Hepatic stellate cell (primary cell): ENCODE measurements around the gene USP28.
"Not testable (repeated sequence)": the region's sequence is repeated elsewhere in the genome, so short reads cannot be mapped to it uniquely, and the experiment has no call there.

ENCODE experiments used
- DNase-seq: peaks from one replicate; pipeline ENCODE4 v3.0.0; 2011; ENCODE audit warnings: low spot score

The USP28 gene

DNA sequence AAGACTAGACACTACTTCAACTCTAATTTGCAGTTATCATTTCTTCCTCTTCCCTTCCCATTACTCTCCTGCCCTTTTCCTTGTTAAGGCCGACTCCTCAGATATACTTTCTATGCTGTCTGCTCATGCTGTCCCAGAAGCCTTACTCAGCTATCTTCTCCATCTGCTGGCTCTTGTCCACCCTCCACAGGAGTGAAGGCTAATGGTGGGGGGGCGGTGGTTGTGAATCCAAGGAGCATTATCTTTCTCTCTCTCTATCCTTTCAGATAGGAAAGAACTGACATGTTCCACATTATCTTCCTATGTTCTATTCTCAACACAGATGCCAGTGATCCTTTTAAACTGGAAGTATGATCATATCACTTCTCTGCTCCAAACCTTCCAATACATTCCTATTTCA is 37.4 kb downstream of the USP28 start:
- DNase-seq = no peak

DNA sequence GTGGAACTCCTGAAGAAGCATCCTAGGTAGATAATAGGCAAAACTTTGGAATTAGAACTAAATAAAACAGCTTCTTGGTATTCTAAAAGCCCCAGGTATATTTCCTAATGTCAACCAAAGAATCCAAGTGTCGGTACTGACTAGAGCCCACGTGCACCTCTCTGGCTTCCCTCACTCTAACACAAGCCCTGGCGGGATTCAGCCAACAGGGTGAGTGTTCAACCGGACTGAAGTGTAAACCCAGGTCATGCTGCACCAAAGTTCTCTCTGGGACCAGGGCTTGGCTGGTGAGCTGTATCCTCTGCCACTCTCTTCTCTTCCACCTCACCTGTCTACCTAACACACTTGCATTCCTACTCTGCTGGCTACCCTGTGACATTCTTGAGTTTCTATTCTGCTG is 40.1 kb downstream of the USP28 start:
- no peak for DNase-seq

DNA sequence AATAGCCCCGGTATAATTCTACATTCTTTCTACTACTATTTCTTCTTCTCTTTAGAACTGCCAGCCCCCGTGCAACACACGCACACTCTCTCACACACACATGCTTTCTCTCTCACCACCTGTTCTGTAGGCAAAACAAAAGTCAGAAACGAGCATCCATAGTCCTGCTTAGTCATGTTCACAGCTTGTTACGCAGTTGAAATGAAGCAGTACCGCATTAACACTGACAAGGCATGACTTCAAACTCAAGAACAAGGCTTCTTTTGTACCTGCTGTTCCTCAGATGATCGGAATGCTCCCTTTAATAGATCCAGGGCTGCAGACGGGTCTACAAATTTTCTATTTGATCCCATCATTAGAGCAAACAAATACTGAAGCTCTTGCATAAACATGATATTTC is 42.2 kb downstream of the USP28 start:
- DNase-seq = no peak

DNA sequence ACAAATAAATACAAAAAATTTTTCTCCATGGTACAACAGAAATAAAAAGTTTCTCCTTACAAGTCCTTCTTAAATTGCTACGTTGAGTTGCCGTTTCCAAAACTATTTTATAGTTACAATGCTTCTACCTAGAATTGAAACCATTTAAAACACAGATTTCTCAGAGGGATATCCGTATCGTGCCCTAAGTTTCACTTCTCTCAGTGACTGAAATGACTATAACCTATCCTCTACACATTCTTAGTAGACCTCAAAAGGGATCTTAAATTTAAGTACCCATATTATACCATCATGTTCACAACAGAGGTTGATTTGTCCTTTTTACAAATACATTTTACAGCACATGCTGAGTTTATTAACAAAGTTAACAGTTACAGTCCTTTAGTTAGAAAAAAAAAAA is 44.1 kb downstream of the USP28 start:
- DNase-seq = no peak

DNA sequence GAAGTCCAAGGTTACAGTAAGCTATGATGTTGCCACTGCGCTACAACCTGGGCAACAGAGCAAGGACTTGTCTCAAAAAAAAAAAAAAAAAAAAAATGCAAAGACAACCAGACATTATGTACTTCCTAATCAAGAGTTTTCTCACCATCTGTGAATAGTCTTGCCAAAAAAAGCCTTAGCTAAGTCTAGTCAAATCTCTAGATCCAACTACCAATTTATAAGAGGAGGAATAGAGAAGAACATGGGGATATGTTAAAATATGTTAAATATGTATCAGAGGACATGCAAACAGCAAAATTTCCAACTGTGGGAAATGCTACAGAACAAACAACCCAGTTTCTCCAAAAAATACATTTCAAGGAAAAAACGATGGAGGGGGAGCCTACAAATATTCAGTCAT is 45.6 kb downstream of the USP28 start:
- no peak for DNase-seq

DNA sequence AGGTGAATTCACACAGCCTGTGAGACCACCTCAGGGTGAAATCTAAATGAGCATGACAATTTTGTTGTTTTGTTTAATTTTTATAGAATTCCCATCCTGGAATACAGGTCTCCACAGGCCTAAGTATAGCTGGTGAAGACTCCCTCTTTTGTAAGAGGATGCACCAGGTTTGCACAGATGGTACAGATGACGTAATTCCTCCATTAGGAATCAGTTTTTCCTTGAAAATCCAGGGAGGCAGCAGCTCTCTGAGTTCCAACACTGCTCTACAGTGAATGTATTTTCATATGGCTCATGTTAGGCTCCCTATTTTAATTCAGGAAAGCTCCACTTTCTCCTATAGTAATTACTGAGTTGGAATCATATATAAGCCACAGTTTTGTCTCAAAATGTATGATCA is 47.2 kb downstream of the USP28 start:
- no peak for DNase-seq

DNA sequence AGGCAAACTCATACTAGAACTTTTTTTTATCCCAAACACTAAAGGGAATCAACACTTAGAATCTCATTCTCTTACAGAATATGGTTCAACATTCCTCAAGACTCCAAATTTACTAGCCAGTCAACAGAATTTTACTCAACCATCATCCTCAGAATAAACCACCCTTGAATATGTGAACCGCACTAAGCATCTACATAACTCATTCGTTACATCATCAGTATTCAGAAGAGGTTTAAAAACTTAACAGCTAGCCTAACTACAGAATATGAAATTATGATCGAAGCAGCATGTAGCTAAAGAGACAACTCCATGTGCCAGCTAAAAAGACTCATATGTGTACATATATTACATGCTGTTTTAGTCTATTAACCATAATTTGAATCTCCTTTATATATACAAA is 47.9 kb downstream of the USP28 start:
- no peak for DNase-seq

DNA sequence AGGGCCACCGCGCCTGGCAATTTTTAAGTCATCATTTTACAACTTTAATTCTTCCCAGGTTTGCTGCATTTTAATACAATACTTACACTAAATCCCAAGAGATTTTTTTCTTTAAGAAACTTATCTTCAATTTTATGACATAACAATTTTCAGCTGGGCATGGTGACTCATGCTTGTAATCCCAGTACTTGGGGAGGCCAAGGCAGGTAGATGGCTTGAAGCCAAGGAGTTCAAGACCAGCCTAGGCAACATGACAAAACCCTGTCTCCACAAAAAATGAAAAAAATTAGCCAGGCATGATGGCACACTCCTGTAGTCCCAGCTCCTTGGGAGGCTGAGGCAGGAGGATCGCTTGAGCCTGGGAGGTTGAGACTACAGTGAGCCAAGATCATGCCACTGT is 56.9 kb downstream of the USP28 start:
- no peak for DNase-seq

DNA sequence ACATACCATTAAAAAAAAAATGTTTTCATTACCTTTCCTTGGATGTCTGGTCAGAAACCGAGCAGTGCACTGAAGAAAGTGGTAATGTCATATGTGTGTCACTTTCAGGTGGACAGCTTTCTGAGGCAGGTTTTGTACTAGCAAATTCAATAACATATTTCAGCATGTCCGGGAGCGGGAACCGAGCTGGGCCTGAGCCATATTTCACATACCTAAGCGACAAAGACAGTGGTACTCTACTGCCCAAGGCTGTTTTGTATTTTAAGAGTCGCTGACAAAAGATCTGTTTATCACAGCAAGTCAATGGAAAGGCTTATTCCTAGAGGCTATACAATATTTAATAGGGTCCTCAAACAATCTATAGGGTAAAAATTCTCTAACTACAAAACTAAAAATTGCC is 57.7 kb downstream of the USP28 start:
- DNase-seq = no peak

DNA sequence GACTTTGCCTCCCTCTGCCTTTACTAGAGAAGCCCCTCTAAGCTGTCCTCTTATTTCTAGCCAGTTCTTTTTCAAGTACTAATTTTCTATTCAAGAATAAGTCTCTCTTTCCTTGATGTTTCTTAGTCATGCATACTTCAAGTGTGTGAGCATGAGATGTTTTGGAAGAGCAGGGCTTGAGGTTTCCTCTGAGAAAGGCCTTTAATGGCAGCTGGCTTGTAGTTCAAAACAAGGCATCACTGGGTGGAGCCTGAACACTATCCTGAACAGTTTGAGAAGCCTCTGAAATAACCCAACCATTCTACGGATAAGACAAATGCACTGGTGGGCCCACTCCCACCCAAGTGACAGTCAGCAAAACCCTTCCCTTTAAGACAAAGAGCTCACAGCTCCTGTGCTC is 58.2 kb downstream of the USP28 start:
- no peak for DNase-seq

DNA sequence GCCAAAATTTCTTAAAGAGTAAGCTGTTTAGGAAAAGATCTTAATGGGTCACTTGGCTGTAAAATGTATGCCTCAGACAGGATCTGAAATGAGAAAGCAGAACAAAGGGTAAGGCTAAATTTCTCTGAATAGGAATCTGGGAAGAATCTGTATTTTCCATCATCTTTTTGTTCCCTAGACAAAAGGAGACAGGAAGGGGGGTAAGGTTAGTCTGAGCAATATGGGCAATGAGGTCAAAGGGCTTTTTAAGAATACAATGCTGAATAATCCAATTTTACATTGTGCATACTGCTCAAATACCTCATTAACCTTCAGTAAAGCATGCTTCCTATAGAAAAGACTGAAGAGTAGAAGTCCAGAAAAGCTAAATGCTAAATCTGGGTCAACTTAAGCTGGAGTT is 61.2 kb downstream of the USP28 start:
- no peak for DNase-seq

DNA sequence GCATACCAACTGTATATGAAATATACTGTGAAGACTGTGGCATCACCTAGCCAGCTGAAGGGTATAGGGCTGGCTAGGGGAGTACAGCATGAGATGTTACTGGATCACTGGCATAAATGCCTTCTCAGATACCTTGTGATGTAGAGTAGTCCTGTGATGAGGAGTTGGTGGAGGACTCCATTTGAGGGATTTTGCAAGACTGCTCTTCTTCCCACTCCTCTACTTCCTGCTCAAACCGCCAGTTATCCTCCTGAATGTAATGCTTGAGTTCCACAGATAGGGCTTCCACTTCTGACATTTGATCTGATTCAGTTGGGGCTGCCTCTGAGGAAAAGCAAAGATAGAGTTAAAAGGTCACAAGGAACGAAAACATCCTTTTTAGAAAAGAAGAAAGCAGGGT is 66.4 kb downstream of the USP28 start:
- DNase-seq = no peak

DNA sequence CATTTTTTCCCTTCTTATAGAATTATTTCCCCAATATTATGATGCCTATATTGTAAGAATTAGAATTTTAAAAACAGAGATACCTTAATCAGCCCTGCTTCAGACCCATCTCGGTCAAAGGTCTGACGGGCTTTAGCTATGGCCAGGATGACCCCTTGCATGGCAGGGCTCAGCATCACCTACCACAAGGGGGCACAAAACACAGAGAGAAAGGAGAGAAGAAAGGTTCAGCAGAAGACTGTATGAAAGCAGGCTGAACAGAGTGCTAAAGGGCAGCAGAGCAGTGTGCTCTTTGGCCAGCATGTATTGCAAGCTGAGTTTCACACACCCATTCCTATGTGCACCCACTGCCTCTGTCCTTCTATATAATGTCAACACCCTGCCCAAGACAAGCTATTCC is 69.0 kb downstream of the USP28 start:
- DNase-seq = peak; percentile 12

DNA sequence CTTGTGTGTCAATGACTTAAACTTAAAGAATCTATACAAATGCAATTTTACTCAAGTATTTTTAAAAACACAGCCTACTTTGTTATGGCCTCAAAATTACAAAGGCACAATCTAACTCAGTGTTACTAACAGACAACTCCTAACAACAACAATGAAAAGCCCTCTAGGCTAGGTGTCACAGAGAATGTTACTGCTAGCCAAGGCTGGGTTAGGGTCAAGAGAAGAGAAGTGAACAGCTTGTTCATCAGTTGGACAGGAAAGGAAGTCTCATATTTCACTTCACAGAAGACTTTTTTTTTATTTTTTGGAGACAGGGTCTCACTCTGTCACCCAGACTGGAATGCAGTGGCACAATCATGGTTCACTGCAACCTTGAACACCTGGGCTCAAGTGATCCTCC is 69.7 kb downstream of the USP28 start:
- no peak for DNase-seq

DNA sequence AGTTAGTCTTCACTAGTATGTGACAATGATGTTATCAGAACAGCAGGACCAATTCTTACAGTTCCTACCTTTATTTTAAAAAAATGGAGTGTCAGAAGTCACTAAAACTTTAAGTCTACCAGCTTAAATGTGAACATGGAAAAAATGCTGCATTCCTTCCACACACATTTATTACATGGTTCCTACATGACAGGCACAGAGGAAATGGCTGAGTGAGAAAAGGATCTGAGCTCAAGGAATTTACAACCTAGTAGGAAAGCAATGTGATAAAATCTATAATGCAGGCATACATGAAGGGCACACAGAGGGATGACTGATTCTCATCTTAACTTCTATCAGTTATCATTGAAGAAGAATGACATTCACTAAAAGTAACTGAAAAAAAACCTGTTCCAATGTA is 72.8 kb downstream of the USP28 start:
- no peak for DNase-seq

DNA sequence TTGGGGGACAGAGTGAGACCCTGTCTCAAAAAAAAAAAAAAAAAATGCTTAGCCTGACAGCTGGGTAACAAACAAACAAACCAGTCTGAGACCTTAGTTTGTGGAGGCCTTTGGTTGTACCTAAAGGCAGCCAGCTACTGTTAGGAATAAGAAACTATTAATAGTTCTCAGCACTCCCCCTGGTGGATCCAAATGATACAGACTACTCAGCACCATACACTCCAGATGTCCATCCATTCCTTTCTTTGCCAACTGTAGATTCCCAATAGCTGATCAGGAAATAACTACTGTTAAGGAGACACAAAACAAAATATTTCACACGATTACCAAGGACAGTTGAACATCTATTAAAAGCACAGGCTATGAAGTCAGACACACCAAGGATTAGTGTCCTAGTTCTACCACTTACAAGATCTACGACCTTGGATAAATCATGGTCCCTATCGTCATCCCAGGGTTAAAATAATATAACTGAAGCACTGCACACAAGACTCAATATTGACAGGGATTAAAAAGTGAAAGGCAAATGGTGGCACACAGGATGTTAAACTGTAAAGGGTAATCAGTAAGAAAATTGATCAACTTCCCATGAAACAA is 78.6 kb downstream of the USP28 start:
- peak; percentile 63 for DNase-seq

DNA sequence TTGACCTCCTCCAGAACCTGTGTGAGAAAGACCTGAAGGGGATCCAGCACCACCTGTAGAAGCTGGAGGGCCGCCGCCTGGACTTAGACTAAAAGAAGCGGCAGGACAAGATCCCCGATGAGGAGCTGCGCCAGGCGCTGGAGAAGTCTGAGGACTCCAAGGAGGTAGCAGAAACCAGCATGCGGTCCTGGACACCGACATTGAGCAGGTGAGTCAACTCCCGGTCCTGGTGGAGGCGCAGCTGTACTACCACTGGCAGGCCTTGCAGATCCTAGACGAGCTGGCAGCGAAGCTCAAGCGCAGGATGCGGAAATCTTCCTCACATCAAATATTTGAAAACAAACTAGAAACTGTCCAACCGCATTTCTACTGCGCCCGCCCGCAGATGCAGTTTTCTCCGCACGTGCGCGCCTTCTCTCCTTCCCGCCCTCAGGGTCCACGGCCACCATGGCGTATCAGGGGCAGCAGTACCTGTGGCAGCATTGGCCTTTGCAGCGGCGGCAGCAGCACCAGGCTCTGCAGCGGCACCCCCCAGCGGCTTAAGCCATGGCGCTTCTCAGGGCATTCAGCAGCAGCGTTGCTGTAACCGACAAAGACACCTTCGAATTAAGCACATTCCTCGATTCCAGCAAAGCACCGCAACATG is 85.6 kb downstream of the USP28 start:
- DNase-seq = no peak

DNA sequence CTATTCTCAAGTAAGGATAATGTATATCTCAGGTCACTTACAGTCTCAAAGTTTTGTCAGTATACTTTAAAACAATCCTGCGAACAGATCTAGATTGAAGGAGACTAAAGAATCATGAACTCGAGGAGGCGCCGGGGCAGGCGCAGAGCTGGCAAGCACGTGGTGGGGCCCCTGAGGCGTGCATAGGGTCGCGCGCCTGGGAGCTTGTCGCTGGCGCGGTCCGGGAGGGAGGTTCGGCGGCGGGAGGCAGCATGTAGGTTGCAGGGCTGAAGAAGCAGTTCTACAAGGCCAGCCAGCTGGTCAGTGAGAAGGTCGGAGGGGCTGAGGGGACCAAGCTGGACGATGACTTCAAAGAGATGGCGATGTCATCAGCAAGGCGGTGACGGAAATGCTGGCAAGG is 86.4 kb downstream of the USP28 start:
- not testable (repeated sequence) for DNase-seq

DNA sequence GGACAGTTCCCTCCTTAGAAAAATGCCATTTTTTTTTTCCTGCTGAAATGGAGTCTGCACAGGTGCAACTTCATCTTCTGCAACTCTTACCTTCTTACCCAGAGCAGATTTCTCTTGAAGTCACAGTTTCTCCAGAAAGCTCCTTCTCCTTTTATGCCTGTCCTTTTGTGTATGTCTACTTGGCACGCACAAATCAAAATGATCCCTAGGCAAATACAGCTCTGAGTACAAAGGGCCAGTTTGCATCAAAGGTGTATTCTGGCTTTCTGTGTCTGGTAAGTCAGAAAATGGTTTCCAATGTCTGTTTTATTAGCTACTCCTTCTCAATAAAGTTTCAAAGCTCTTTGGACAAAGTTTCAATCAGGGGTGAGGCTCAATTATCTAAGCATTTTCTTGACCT is 93.2 kb downstream of the USP28 start:
- no peak for DNase-seq

DNA sequence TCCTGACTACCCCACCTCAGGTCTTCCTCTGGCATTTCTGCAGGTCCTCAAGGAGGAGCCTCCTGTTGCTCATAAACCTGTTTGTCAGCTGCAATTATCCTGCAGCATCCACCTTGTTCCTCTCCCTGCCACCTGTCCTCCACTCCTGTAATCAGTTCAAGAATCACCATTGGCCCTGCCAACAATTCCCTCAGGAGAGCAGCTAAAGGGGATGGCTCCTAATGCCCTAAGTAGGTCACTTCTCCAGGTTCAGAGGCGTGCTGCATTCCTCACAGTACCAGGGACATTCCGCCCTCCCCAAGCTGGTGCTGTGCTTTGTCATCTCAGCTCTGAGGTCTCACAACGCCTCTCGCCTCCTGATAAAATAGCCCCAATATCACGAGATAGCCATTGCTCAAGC is 93.7 kb downstream of the USP28 start:
- no peak for DNase-seq

DNA sequence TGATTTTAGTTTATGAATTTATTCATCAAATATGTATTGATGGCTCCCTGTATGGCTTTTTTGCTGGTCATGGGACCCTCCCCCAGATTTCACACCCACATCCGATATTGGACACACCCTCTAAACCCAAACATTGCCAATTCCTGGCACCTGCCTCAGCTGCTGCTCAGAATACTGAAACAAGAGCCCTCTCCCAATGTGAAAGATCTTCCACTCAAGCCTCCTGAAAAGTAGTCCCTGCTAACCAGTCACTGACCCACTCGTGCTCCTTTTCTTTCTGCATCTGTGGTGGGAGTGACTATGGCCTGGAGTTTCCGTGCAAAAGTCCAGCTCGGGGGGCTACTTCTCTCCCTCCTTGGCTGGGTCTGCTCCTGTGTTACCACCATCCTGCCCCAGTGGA is 95.9 kb downstream of the USP28 start, which contains the start of gene CLDN25:
TSS of gene CLDN25 (plus strand) at position 301 of the 400 bp plus-strand sequence. CDS start at position 301, 0 bp downstream.
- no peak for DNase-seq

DNA sequence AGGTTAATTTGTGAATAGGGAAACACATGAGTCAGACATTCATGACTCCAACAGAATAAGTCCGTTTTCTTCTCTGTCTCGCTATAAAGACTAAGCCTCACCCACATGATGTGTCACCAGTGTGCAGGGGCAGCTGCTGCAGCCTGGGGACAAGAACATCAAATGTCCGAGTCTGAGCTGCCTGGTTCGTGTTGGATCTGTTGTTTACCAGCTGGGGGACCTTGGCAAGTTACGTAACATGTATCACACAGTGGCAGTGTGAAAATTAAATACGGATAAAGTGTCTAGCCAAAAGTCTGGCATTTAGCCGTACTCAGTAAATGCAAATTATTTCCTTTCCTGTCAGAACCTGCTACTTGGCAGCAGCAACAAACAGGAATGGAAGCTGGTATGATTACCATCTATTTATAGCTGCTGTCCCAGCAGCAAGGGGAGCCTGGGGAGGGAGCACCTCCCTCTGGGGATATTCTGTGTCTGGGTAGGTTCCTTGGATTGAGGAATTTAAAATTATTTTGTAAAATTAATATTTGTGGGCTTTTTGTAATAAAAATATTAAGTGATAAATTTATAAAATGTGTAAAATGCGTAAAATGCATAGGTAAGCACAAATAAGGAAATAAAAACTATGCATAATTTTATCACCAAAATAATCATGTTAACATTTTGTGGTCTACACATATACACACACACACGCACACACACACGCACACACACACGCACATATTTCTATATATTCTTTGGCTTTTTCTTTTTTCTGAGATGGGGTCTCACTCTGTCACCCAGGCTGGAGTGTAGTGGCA is 97.1 kb downstream of the USP28 start:
- DNase-seq = peak; percentile 38

DNA sequence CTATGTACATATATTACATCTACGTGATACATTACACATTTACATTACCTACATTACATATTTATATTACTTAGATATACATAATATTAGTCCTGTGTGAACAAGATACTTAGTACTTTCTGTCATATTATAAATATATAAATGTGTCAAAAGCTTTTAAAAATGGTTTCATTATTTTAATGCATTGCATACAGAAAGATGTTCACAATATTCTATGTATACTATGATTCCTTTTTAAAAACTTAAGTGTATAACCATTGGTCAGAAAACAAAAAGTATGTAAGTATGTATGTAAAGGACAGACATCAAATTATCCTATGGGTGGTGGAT is 101.2 kb downstream of the USP28 start:
- DNase-seq = no peak
